ENCODE results near the gene MYO6. TPM values are rescaled to one million over a fixed set of nuclear protein-coding genes. Genes with fewer than 3 reads are reported as not detected.

MYO6 gene
- total and polyA plus RNA-seq, 2 of the 4 experiments (the other 2 are of a cell fraction) = 6.1 to 6.8 TPM

- peak overlapping the region; percentile 65 for H2AK9ac ChIP-seq (replicated peaks; ENCODE audit: low read depth, low read length, poor library complexity)
- H3K36me3 ChIP-seq (ENCODE audit: control insufficient read depth, insufficient read depth, low read length) = no peaks in the 10 kb centered on the region
- H3K18ac ChIP-seq (ENCODE audit: low read depth, low read length) = no peak overlapping the region
- no peak overlapping the region for H3K4ac ChIP-seq (ENCODE audit: low read depth, low read length)
- ChIA-PET CTCF (interaction anchor here (0.7 kb wide), 1 partner anchor 96 kb away, joined by 3 read pairs; no protein-coding TSS in a partner anchor), POLR2A (ENCODE audit: unreplicated experiment) (no interaction called here)
- no peaks in the 10 kb centered on the region for H3K9me3 ChIP-seq (ENCODE audit: control insufficient read depth, insufficient read depth, low read length)
- no peak overlapping the region for H2BK20ac ChIP-seq (ENCODE audit: low read depth, low read length)
- ATAC-seq (ENCODE audit: low read depth) (no peak), DNase-seq (no peak)
- H3K23ac ChIP-seq (ENCODE audit: low read depth, low read length) = no peak overlapping the region
- no TSS peak for BruUV-seq (replicated peaks)
- no peak overlapping the region for H3K14ac ChIP-seq (replicated peaks; ENCODE audit: low read depth, low read length)
- peaks cover 17 to 35% of the 10 kb centered on the region in 2 experiments for H3K79me1 ChIP-seq (ENCODE audit: low read depth in 1 of 2, low read length in 2 of 2)
- H2BK15ac ChIP-seq (ENCODE audit: low read depth, low read length) = no peak overlapping the region
- TF ChIP-seq SMC3 (IDR thresholded peaks at IDR 0.05; ENCODE audit: low read depth, low read length) = no peak
- no peak for TF ChIP-seq MAFK (IDR thresholded peaks at IDR 0.05; ENCODE audit: low read depth, low read length)
- TF ChIP-seq MXI1 (IDR thresholded peaks at IDR 0.05; ENCODE audit: borderline replicate concordance, low read depth, low read length) = no peak
- TF ChIP-seq RAD21 (IDR thresholded peaks at IDR 0.05; ENCODE audit: low read length) = no peak
- TF ChIP-seq CEBPB (IDR thresholded peaks at IDR 0.05; ENCODE audit: low read depth, low read length) = no peak
- no peak for TF ChIP-seq MAZ (IDR thresholded peaks at IDR 0.05; ENCODE audit: borderline replicate concordance, low read depth, low read length)
- TF ChIP-seq ELK1 (IDR thresholded peaks at IDR 0.05; ENCODE audit: borderline replicate concordance, low read depth, low read length) = no peak
- TF ChIP-seq RCOR1 (IDR thresholded peaks at IDR 0.05; ENCODE audit: insufficient replicate concordance, low read length) = no peak
- no peak for TF ChIP-seq CHD1 (IDR thresholded peaks at IDR 0.05; ENCODE audit: low read depth, low read length)
- TF ChIP-seq POLR2A (IDR thresholded peaks at IDR 0.05; ENCODE audit: low read depth, low read length) = no peak
- TF ChIP-seq RFX5 (IDR thresholded peaks at IDR 0.05; ENCODE audit: low read depth, low read length) = no peak
- no peak for TF ChIP-seq USF2 (IDR thresholded peaks at IDR 0.05; ENCODE audit: low read depth, low read length)
- no peak for TF ChIP-seq CTCF (conservative IDR thresholded peaks at IDR 0.05; ENCODE audit: low read depth, low read length)
- no peak for TF ChIP-seq NFE2L2 (IDR thresholded peaks at IDR 0.05; ENCODE audit: low read depth, low read length)
- no peak for TF ChIP-seq BHLHE40 (IDR thresholded peaks at IDR 0.05; ENCODE audit: low read depth, low read length)
- TF ChIP-seq FOS (IDR thresholded peaks at IDR 0.05; ENCODE audit: low read depth, low read length) = no peak
- no peak overlapping the region for H3K4me2 ChIP-seq (ENCODE audit: low read depth, low read length)
- H3K9ac ChIP-seq (ENCODE audit: low read depth, low read length) = no peak overlapping the region
- WGBS, 2 experiments (ENCODE audit: extremely low coverage in 2 of 2, insufficient read length in 1 of 2) = no CpG with 5 or more reads among the region's 5 CpGs
- no peak overlapping the region for H3K4me3 ChIP-seq (ENCODE audit: insufficient read depth, low read depth, low read length)
- H3K56ac ChIP-seq (ENCODE audit: extremely low read depth, insufficient read depth, low read length) = no peak overlapping the region
- no peaks in the 10 kb centered on the region for H3K27me3 ChIP-seq (ENCODE audit: control insufficient read depth, insufficient read depth, low read length)
- no peak overlapping the region for H2BK5ac ChIP-seq (ENCODE audit: low read depth, low read length, poor library complexity, severe bottlenecking)
- no peaks in the 10 kb centered on the region for H3K4me1 ChIP-seq (ENCODE audit: control insufficient read depth, insufficient read depth, low read length)
- dilution Hi-C loops (cut with HindIII; ENCODE audit: low sequenced_read_pairs, unreplicated experiment) = no loop called here
- H3K27ac ChIP-seq (ENCODE audit: insufficient read depth, low read length) = no peak overlapping the region
- H4K20me1 ChIP-seq (ENCODE audit: insufficient read depth, low read length) = no peaks in the 10 kb centered on the region; the same call in 1 of the 2 replicates
- no peak overlapping the region for H2AFZ ChIP-seq (replicated peaks; ENCODE audit: low read length, poor library complexity)
- intact Hi-C loops (cut with micrococcal nuclease) = loop anchor here (10.0 kb wide), 1 partner anchor 474 kb away; the partner anchor contains the start of gene TMEM30A
- H3K9me1 ChIP-seq (ENCODE audit: insufficient read depth, low read length) = peaks cover 2% of the 10 kb centered on the region; the same call in 1 of the 2 replicates
- H4K8ac ChIP-seq (ENCODE audit: low read depth in 2 of 2, low read length in 2 of 2) = no peak overlapping the region
- H4K91ac ChIP-seq (ENCODE audit: insufficient read depth, low read depth, low read length) = no peak overlapping the region
- no peak overlapping the region for H4K5ac ChIP-seq (ENCODE audit: low read depth, low read length)
- no peak overlapping the region for H2BK120ac ChIP-seq (ENCODE audit: low read depth, low read length)
- in situ Hi-C loops (cut with MboI; ENCODE audit: low sequenced_read_pairs) = no loop called here
- no peak overlapping the region for H2AK5ac ChIP-seq (ENCODE audit: low read depth, low read length)
Observed at GRCh38 chr6:75759207-75759606, 10.2 kb downstream of the MYO6 start.

All from IMR-90 (cell line).